CD4-positive, CD25-positive, alpha-beta regulatory T cell (primary cell): ENCODE results near the gene SIPA1L3. TPM values are rescaled to one million over a fixed set of nuclear protein-coding genes. Genes with fewer than 3 reads are reported as not detected.

Source experiments
- ATAC-seq, 2 donors: fragments of 150-1000 bp; cut with Tn5 transposase; one replicate each; pipeline ENCODE4 v1.10.0; 2021; ENCODE audit warnings: low read depth in 2 of 2, moderate number of reproducible peaks in 2 of 2, moderate library complexity in 1 of 2
- DNase-seq, 3 donors: peaks; one replicate each; pipeline versions ENCODE4 v3.0.0 to v3.0.0-alpha.2; 2012 to 2022; ENCODE audit warnings: mixed read lengths in 1 of 3
- H3K27ac ChIP-seq: one replicate; pipeline ENCODE4 v1.7.0; 2013; ENCODE audit warnings: mild to moderate bottlenecking, low read length; ENCODE audit not compliant: insufficient read depth, poor library complexity, severe bottlenecking
- H3K27me3 ChIP-seq: one replicate; pipeline ENCODE4 v1.7.0; 2013; ENCODE audit warnings: low read length; ENCODE audit not compliant: control insufficient read depth, insufficient read depth
- H3K36me3 ChIP-seq: one replicate; pipeline ENCODE4 v1.7.0; 2013; ENCODE audit warnings: mild to moderate bottlenecking, low read length, moderate library complexity; ENCODE audit not compliant: control insufficient read depth, insufficient read depth
- H3K4me1 ChIP-seq: 2 replicates; pipeline ENCODE4 v1.7.0; 2013; ENCODE audit warnings: mild to moderate bottlenecking, low read length; ENCODE audit not compliant: insufficient read depth, control insufficient read depth, poor library complexity, severe bottlenecking
- H3K4me3 ChIP-seq: one replicate; pipeline ENCODE4 v1.7.0; 2013; ENCODE audit warnings: low read depth, mild to moderate bottlenecking, low read length, moderate library complexity
- H3K9me3 ChIP-seq, 2 experiments: 1 replicate in 1 of 2; 2 replicates in 1 of 2; pipeline ENCODE4 v1.7.0; 2013; ENCODE audit warnings: low read length in 2 of 2, mild to moderate bottlenecking in 1 of 2, moderate library complexity in 1 of 2; ENCODE audit not compliant: control insufficient read depth in 2 of 2
- H3K27ac Mint-ChIP-seq, 3 donors: one replicate each; pipeline ENCODE4 v1.8.0; 2020 to 2022; ENCODE audit warnings: mild to moderate bottlenecking in 3 of 3, mixed read lengths in 3 of 3, moderate library complexity in 2 of 3
- H3K27me3 Mint-ChIP-seq: one replicate; pipeline ENCODE4 v1.8.0; 2022; ENCODE audit warnings: mild to moderate bottlenecking, mixed read lengths
- H3K36me3 Mint-ChIP-seq: one replicate; pipeline ENCODE4 v1.8.0; 2020; ENCODE audit warnings: mixed read lengths
- H3K4me1 Mint-ChIP-seq, 4 donors: one replicate each; pipeline ENCODE4 v1.8.0; 2020 to 2022; ENCODE audit warnings: mixed read lengths in 4 of 4, mild to moderate bottlenecking in 1 of 4
- H3K4me3 Mint-ChIP-seq, 4 donors: one replicate each; pipeline ENCODE4 v1.8.0; 2020 to 2022; ENCODE audit warnings: mild to moderate bottlenecking in 4 of 4, mixed read lengths in 4 of 4, moderate library complexity in 3 of 4
- H3K9me3 Mint-ChIP-seq, 7 donors: one replicate each; pipeline ENCODE4 v1.8.0; 2020 to 2022; ENCODE audit warnings: mixed read lengths in 7 of 7, mild to moderate bottlenecking in 3 of 7, moderate library complexity in 2 of 7
- polyA plus RNA-seq, 4 donors: library from polyadenylated mRNA; unstranded; fragments of 300-500 nt; fragmentation: Illumina TruSeq; gene quantifications; one replicate each; pipeline ENCODE4 v1.2.3, GENCODE V29; 2021
- total RNA-seq: library from RNA; stranded (reverse); gene quantifications from one replicate; pipeline ENCODE4 v1.2.3, GENCODE V29; 2022

SIPA1L3 gene
- total and polyA plus RNA-seq, 5 donors from 2014 or later: 0.41 to 27.6 (median 1.7) TPM

DNA sequence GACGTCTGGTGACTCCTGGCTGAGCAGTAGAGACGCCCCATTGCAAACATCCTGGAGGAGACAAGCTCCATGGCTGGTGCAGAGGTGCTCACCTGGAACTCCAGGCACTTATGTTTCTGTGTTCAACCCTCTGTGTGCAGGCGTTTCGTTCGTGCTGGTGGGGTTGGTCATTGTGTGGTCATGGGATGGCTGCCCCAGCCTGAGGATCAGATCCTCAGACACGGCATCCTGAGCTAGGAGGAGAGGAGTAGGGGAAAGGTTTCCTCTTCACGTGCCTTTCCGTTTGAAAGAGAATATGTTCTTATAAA lies 87.8 kb downstream of the SIPA1L3 start:
- H3K4me1 Mint-ChIP-seq: peaks cover 0 to 10% (median 3%) of the 10 kb centered on the region in 4 donors
- ATAC-seq (no peak), DNase-seq (no peak)
- no peak overlapping the region for H3K4me3 Mint-ChIP-seq
- no peaks in the 10 kb centered on the region for H3K27me3 ChIP-seq
- no peaks in the 10 kb centered on the region for H3K4me1 ChIP-seq
- peaks cover 6% of the 10 kb centered on the region for H3K36me3 Mint-ChIP-seq
- H3K9me3 Mint-ChIP-seq: no peaks in the 10 kb centered on the region
- H3K36me3 ChIP-seq: no peaks in the 10 kb centered on the region
- no peak overlapping the region for H3K4me3 ChIP-seq
- H3K27ac Mint-ChIP-seq: no peak overlapping the region
- H3K27ac ChIP-seq: no peak overlapping the region
- no peaks in the 10 kb centered on the region for H3K9me3 ChIP-seq
- no peaks in the 10 kb centered on the region for H3K27me3 Mint-ChIP-seq

DNA sequence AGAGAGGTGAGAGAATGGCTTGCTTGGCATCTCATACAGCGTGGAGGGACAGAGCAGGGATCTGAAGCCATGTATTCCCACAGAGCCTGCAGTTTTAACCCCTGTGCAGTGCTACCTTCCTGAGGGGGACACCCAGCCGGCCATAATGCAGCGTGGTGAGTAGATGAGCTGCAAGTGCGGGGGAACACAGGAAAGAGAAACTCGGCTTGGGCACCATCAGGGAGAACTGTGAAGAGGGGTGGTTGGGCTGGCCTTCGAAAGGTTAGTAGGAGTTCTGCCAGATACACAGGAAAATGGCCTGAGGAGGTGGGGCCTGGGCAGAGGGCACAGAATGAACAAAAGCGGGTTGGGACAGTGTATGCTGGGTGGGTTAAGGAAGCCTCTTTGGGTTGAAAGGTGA lies 88.3 kb downstream of the SIPA1L3 start:
- no peaks in the 10 kb centered on the region for H3K27me3 ChIP-seq
- no peaks in the 10 kb centered on the region for H3K9me3 ChIP-seq
- H3K36me3 ChIP-seq: no peaks in the 10 kb centered on the region
- peaks cover 0 to 11% (median 1%) of the 10 kb centered on the region in 4 donors for H3K4me1 Mint-ChIP-seq
- H3K27me3 Mint-ChIP-seq: no peaks in the 10 kb centered on the region
- no peak for ATAC-seq
- peaks cover 6% of the 10 kb centered on the region for H3K36me3 Mint-ChIP-seq
- DNase-seq: no peak
- H3K4me3 ChIP-seq: no peak overlapping the region
- H3K4me1 ChIP-seq: no peaks in the 10 kb centered on the region
- no peaks in the 10 kb centered on the region for H3K9me3 Mint-ChIP-seq
- no peak overlapping the region for H3K27ac ChIP-seq
- H3K27ac Mint-ChIP-seq: no peak overlapping the region
- H3K4me3 Mint-ChIP-seq: peak overlapping the region in 1 of 4 donors; percentile 19

DNA sequence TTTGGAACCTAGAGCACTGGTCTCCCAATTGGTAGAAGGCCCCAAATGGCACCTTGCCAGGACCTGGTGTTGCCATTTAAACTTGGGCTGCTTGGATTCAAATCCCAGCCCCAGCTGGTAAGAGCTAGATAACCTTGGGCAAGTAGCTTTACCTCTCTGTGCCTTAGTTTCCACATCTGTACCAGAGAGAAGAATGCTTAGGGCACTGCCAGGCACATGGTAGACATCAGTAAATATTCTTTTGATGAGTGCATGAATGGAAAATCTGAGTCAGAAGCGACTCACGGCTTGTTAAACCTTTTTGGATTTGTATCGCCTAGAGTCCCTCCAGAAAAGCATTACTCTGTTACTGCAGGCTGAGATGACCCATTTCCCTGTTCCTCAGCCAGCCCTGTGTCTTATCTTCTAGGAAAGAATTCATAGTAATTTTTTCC lies 90.9 kb downstream of the SIPA1L3 start:
- Mint-ChIP-seq H3K4me3 (no peak overlapping the region), H3K27ac (no peak overlapping the region), H3K36me3 (peaks cover 6% of the 10 kb centered on the region), H3K4me1 (peaks cover 0 to 17% (median 8%) of the 10 kb centered on the region in 4 donors), H3K27me3 (no peaks in the 10 kb centered on the region), H3K9me3 (no peaks in the 10 kb centered on the region)
- Histone ChIP-seq H3K27me3 (no peaks in the 10 kb centered on the region), H3K9me3 (no peaks in the 10 kb centered on the region), H3K27ac (no peak overlapping the region), H3K4me3 (no peak overlapping the region), H3K36me3 (no peaks in the 10 kb centered on the region), H3K4me1 (peaks cover 4% of the 10 kb centered on the region)
- no peak for DNase-seq
- ATAC-seq: no peak

DNA sequence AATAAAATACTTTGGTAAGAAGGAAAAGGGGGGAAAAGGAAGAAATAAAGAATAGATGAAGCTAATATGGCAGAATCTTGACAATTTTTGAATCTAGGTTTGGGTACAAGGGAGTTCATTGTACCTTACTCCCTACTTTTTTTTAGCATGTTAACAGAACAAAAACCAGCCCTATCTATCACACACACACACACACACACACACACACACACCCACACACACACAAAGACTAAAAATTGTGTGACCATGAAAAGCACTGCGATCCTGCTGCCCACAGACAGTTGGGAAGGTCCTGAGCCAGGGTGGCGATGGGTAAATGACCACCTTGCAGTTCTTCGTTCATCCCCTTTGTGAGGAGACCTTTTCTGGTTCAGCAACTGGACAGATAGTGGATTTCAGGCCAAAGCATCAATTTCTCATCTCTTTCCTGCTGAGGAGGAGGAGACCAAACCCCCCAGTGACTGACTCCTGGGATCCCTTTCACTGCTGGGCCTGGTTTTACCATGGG lies 91.8 kb downstream of the SIPA1L3 start:
- H3K27ac Mint-ChIP-seq: peak overlapping the region in 1 of 3 donors; percentile 92
- no peak for DNase-seq

DNA sequence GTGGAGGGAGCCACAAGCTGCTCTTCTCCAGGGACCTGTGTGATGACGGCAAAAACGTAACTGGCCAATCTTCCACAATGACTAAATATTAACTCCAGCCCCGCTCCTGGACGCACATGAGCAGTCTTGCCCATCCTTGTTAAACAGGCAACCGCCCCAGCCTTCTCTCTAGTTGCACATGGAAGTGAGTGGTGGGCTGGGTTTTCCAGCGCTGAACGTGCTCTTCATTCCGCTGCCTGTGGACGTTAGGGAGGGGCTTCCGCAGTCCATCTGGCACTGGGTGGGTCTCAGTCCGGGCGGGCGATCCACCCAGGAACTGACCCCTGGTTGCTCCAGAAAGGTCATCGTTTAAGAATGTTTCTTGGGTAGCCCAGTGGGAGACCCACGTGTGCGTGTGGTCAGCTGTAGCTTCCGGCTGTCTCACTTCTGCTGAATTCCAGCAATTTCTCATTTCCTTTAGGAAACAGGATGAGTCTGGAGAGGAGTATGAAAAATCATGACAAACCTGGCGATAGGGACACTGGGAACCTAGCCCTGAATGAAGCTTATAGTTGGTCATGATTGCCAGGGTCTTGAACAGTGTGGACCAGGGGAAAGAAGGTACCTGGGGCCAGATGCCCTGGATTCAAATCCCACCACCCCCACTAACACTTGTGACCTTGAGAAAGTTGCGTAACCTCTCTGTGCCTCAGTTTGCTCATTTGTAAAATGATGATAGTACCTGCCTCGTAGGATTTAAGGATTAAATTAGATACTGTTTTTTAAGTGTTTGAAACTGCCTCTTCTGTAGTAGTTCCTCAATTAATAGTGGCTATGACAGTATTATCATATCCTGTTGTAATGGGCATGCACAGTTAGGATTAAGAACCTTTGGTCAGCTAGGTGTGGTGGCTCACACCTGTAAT lies 92.6 kb downstream of the SIPA1L3 start:
- DNase-seq: no peak
- H3K9me3 Mint-ChIP-seq: no peaks in the 10 kb centered on the region
- peaks cover 6% of the 10 kb centered on the region for H3K36me3 Mint-ChIP-seq
- Histone ChIP-seq H3K4me1 (peaks cover 13% of the 10 kb centered on the region), H3K27me3 (no peaks in the 10 kb centered on the region), H3K27ac (no peak overlapping the region), H3K9me3 (no peaks in the 10 kb centered on the region), H3K4me3 (no peak overlapping the region), H3K36me3 (no peaks in the 10 kb centered on the region)
- H3K4me1 Mint-ChIP-seq: peaks cover 0 to 14% (median 8%) of the 10 kb centered on the region in 4 donors
- H3K27ac Mint-ChIP-seq: no peak overlapping the region
- no peak overlapping the region for H3K4me3 Mint-ChIP-seq
- no peaks in the 10 kb centered on the region for H3K27me3 Mint-ChIP-seq
- no peak for ATAC-seq

More for the DNA sequence above, 91.8 kb downstream of the SIPA1L3 start:
- H3K9me3 Mint-ChIP-seq: no peaks in the 10 kb centered on the region
- Histone ChIP-seq H3K36me3 (no peaks in the 10 kb centered on the region), H3K9me3 (no peaks in the 10 kb centered on the region), H3K4me1 (peaks cover 13% of the 10 kb centered on the region), H3K27ac (no peak overlapping the region), H3K27me3 (no peaks in the 10 kb centered on the region), H3K4me3 (no peak overlapping the region)
- no peak for ATAC-seq
- no peak overlapping the region for H3K4me3 Mint-ChIP-seq
- H3K27me3 Mint-ChIP-seq: no peaks in the 10 kb centered on the region
- H3K36me3 Mint-ChIP-seq: peaks cover 6% of the 10 kb centered on the region
- peaks cover 0 to 14% (median 8%) of the 10 kb centered on the region in 4 donors for H3K4me1 Mint-ChIP-seq

DNA sequence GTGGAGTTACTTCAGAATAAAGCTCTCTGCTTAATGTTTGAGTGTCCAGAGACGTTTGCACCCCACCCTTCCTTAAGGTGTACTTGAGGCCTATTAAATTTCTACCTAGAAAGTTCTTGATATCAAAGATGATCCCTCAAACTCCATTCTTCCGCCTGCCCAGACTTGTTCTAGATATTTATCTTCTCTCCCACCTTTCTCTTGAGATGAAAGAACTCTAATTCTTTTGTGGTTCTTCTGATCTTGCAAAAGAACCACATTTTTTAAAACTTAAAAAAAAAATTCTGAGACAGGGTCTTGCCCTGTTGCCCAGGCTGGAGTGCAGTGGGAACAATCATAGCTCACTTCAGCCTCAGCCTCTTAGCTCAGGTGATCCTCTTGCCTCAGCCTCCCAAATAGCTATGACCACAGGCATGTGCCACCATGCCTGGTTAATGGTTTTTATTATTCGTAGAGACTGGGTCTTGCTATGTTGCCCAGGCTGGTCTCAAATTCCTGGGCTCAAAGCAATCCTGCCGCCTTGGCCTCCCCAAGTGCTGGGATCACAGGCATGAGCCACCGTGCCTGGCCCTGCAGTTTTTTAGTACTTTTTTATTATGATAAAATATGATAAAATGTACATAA lies 94.3 kb downstream of the SIPA1L3 start:
- Histone ChIP-seq H3K9me3 (no peaks in the 10 kb centered on the region), H3K4me1 (peaks cover 13% of the 10 kb centered on the region), H3K27ac (no peak overlapping the region), H3K36me3 (no peaks in the 10 kb centered on the region), H3K27me3 (no peaks in the 10 kb centered on the region), H3K4me3 (no peak overlapping the region)
- no peaks in the 10 kb centered on the region for H3K27me3 Mint-ChIP-seq
- ATAC-seq (no peak), DNase-seq (no peak)
- peaks cover 0 to 4% (median 0%) of the 10 kb centered on the region in 7 donors for H3K9me3 Mint-ChIP-seq
- H3K27ac Mint-ChIP-seq: no peak overlapping the region
- peaks cover 0 to 12% (median 8%) of the 10 kb centered on the region in 4 donors for H3K4me1 Mint-ChIP-seq
- H3K4me3 Mint-ChIP-seq: no peak overlapping the region
- no peaks in the 10 kb centered on the region for H3K36me3 Mint-ChIP-seq

DNA sequence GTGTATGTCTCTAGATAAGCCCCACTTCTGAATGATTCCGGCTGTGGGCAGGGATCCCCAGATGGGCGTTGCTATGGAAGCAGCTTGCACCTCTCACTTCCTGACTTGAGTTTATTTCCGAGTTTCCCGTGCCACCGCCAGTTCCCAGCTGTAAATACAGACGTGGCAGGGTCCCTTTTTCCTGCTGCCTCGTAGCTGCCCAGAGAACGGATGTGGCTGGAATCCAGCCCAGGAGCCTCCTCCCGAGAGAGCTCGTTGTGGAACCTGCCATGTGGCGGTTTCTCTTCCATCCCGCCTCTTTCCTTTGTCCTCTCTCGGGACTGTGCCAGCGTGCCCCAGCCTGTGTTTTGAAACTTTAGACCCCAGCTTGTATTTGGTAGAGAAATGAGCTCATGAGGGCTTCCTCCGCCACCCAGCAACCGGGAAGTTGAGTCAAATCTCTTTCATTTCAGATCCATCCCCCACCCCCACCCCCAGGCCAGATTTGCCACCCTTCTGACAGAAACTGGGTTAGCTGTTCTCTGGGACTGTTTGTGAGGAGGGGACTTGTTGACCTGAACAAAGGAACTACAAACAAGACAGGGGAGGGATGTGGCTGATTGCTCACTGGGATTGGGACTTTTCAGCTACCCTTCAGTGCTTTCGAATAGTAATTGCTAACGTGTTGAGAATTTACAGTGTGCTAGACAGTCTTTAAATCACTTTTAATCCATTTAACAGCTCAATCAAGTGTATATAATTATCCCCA lies 96.6 kb downstream of the SIPA1L3 start:
- Histone ChIP-seq H3K36me3 (no peaks in the 10 kb centered on the region), H3K27ac (no peak overlapping the region), H3K9me3 (no peaks in the 10 kb centered on the region), H3K4me3 (peak overlapping the region; percentile 26), H3K27me3 (no peaks in the 10 kb centered on the region), H3K4me1 (peaks cover 13% of the 10 kb centered on the region)
- Mint-ChIP-seq H3K4me1 (peaks cover 5 to 22% (median 9%) of the 10 kb centered on the region in 4 donors), H3K9me3 (peaks cover 0 to 4% (median 0%) of the 10 kb centered on the region in 7 donors), H3K27me3 (no peaks in the 10 kb centered on the region), H3K4me3 (no peak overlapping the region), H3K27ac (no peak overlapping the region), H3K36me3 (peaks cover 4% of the 10 kb centered on the region)
- DNase-seq: peak in 1 of 3 donors; percentile 11
- ATAC-seq: no peak
